ENCODE measurements around the gene XRN2.

The XRN2 gene

DNA sequence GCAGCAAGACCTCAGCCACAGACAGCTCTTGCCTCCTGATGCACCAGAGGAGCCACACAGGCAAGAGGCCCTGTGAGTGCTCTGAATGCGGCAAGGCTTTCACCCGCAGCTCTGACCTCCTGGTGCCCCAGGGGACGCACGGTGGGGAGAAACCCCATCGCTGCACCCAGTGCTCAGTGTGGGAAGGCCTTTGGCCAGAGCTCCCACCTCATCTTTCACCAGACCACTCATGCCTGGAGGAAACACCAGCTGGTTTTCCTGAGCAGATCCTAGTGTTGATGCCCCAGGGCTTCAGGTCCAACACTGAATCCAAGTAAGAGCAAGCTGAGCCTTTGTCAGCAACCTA, 37.0 kb upstream of the XRN2 start:
- CTCF ChIA-PET = no interaction called here

DNA sequence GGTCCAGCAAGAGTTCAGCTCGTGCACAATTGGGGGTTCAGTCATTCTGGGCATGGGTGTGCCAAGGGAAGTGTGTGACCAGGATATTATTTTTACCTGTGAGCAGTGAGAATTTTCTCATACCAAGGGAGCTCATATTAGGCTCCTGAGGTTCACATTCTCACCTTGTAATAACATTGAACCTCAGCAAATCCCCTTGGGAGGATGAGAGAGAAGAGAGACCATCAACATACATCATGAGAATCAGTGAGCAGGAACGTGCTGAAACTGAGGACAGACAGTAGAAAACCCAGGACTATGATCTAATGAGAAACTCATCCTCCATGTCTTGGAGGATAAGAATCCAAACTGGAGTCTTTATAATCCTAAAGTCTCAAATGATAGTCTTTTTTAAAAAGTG, 33.4 kb upstream of the XRN2 start:
- no peak overlapping the region for H3K27ac ChIP-seq (ENCODE audit: insufficient read depth in 1 of 2, low read depth in 1 of 2, low read length in 2 of 2, poor library complexity in 1 of 2, severe bottlenecking in 2 of 2)
- no peaks in the 10 kb centered on the region for H3K36me3 ChIP-seq (ENCODE audit: control insufficient read depth in 4 of 4, insufficient read depth in 4 of 4, low read length in 3 of 4)
- H3K4me1 ChIP-seq (ENCODE audit: control extremely low read depth in 1 of 4, control insufficient read depth in 4 of 4, insufficient read depth in 4 of 4, low read length in 3 of 4) = no peaks in the 10 kb centered on the region
- CTCF ChIA-PET = no interaction called here
- POLR2A ChIA-PET = no interaction called here
- H3K4me3 ChIP-seq (ENCODE audit: control insufficient read depth in 1 of 7, extremely low read depth in 1 of 7, insufficient read depth in 4 of 7, low read depth in 2 of 7, low read length in 6 of 7) = no peak overlapping the region
- H3K27me3 ChIP-seq (replicated peaks in 2 of 5; ENCODE audit: control insufficient read depth in 4 of 5, insufficient read depth in 5 of 5, low read length in 4 of 5) = peaks cover 0 to 12% (median 8%) of the 10 kb centered on the region in 5 experiments
- no peak for DNase-seq
- WGBS (ENCODE audit: insufficient coverage) = 63% methylated on average over 1 of the region's 2 CpGs
- peaks cover 0 to 13% (median 0%) of the 10 kb centered on the region in 5 experiments for H3K9me3 ChIP-seq (ENCODE audit: control extremely low read depth in 1 of 5, control insufficient read depth in 4 of 5, insufficient read depth in 2 of 5, low read depth in 1 of 5, low read length in 4 of 5)

More for the DNA sequence above, 37.0 kb upstream of the XRN2 start:
- Histone ChIP-seq H3K27ac (ENCODE audit: insufficient read depth in 1 of 2, low read depth in 1 of 2, low read length in 2 of 2, poor library complexity in 1 of 2, severe bottlenecking in 2 of 2) (no peak overlapping the region), H3K4me3 (ENCODE audit: control insufficient read depth in 1 of 7, extremely low read depth in 1 of 7, insufficient read depth in 4 of 7, low read depth in 2 of 7, low read length in 6 of 7) (no peak overlapping the region), H3K36me3 (ENCODE audit: control insufficient read depth in 4 of 4, insufficient read depth in 4 of 4, low read length in 3 of 4) (no peaks in the 10 kb centered on the region), H3K4me1 (ENCODE audit: control extremely low read depth in 1 of 4, control insufficient read depth in 4 of 4, insufficient read depth in 4 of 4, low read length in 3 of 4) (no peaks in the 10 kb centered on the region), H3K9me3 (ENCODE audit: control extremely low read depth in 1 of 5, control insufficient read depth in 4 of 5, insufficient read depth in 2 of 5, low read depth in 1 of 5, low read length in 4 of 5) (peaks cover 0 to 13% (median 0%) of the 10 kb centered on the region in 5 experiments), H3K27me3 (replicated peaks in 2 of 5; ENCODE audit: control insufficient read depth in 4 of 5, insufficient read depth in 5 of 5, low read length in 4 of 5) (peaks cover 0 to 2% (median 0%) of the 10 kb centered on the region in 5 experiments)
- DNase-seq = no peak
- POLR2A ChIA-PET = no interaction called here
- WGBS (ENCODE audit: insufficient coverage) = 100% methylated on average over 2 of the region's 5 CpGs

GRCh38 chr20:21270806-21271205, 32.3 kb upstream of the XRN2 start:
- WGBS (ENCODE audit: insufficient coverage) = 96% methylated on average over 4 of the region's 8 CpGs
- Histone ChIP-seq H3K4me3 (ENCODE audit: control insufficient read depth in 1 of 7, extremely low read depth in 1 of 7, insufficient read depth in 4 of 7, low read depth in 2 of 7, low read length in 6 of 7) (no peak overlapping the region), H3K9me3 (ENCODE audit: control extremely low read depth in 1 of 5, control insufficient read depth in 4 of 5, insufficient read depth in 2 of 5, low read depth in 1 of 5, low read length in 4 of 5) (peaks cover 0 to 13% (median 0%) of the 10 kb centered on the region in 5 experiments), H3K36me3 (ENCODE audit: control insufficient read depth in 4 of 4, insufficient read depth in 4 of 4, low read length in 3 of 4) (no peaks in the 10 kb centered on the region), H3K27me3 (replicated peaks in 2 of 5; ENCODE audit: control insufficient read depth in 4 of 5, insufficient read depth in 5 of 5, low read length in 4 of 5) (peaks cover 0 to 12% (median 8%) of the 10 kb centered on the region in 5 experiments), H3K27ac (ENCODE audit: insufficient read depth in 1 of 2, low read depth in 1 of 2, low read length in 2 of 2, poor library complexity in 1 of 2, severe bottlenecking in 2 of 2) (no peak overlapping the region), H3K4me1 (ENCODE audit: control extremely low read depth in 1 of 4, control insufficient read depth in 4 of 4, insufficient read depth in 4 of 4, low read length in 3 of 4) (no peaks in the 10 kb centered on the region)
- no peak for DNase-seq
- ChIA-PET POLR2A (no interaction called here), CTCF (no interaction called here)

DNA sequence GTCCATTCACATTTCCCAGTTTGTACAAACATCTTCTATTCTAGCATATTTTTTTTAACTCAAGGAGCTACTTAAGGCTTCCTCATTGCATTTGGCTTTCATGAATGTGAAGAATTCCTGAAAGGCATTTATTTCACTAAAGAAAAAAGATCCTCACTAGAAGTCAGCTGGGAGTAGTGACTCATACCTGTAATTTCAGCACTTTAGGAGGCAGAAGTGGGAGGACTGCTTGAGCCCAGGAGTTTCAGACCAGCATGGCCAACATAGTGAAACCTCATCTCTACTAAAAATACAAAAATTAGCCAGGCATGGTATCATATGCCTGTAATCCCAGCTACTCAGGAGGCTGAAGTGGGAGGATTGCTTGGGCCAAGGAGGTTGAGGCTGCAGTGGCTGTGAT, 30.9 kb upstream of the XRN2 start:
- no peaks in the 10 kb centered on the region for H3K4me1 ChIP-seq (ENCODE audit: control extremely low read depth in 1 of 4, control insufficient read depth in 4 of 4, insufficient read depth in 4 of 4, low read length in 3 of 4)
- DNase-seq = no peak
- H3K36me3 ChIP-seq (ENCODE audit: control insufficient read depth in 4 of 4, insufficient read depth in 4 of 4, low read length in 3 of 4) = no peaks in the 10 kb centered on the region
- CTCF ChIA-PET = no interaction called here
- POLR2A ChIA-PET = interaction anchor here (0.6 kb wide), 1 partner anchor 92 kb away, joined by 3 read pairs; no protein-coding TSS in a partner anchor
- H3K27ac ChIP-seq (ENCODE audit: insufficient read depth in 1 of 2, low read depth in 1 of 2, low read length in 2 of 2, poor library complexity in 1 of 2, severe bottlenecking in 2 of 2) = no peak overlapping the region
- peaks cover 0 to 12% (median 8%) of the 10 kb centered on the region in 5 experiments for H3K27me3 ChIP-seq (replicated peaks in 2 of 5; ENCODE audit: control insufficient read depth in 4 of 5, insufficient read depth in 5 of 5, low read length in 4 of 5)
- no peak overlapping the region for H3K4me3 ChIP-seq (ENCODE audit: control insufficient read depth in 1 of 7, extremely low read depth in 1 of 7, insufficient read depth in 4 of 7, low read depth in 2 of 7, low read length in 6 of 7)
- H3K9me3 ChIP-seq (ENCODE audit: control extremely low read depth in 1 of 5, control insufficient read depth in 4 of 5, insufficient read depth in 2 of 5, low read depth in 1 of 5, low read length in 4 of 5) = peaks cover 0 to 4% (median 0%) of the 10 kb centered on the region in 5 experiments

- Histone ChIP-seq H3K36me3 (ENCODE audit: control insufficient read depth in 4 of 4, insufficient read depth in 4 of 4, low read length in 3 of 4) (no peaks in the 10 kb centered on the region), H3K27ac (ENCODE audit: insufficient read depth in 1 of 2, low read depth in 1 of 2, low read length in 2 of 2, poor library complexity in 1 of 2, severe bottlenecking in 2 of 2) (no peak overlapping the region), H3K4me3 (ENCODE audit: control insufficient read depth in 1 of 7, extremely low read depth in 1 of 7, insufficient read depth in 4 of 7, low read depth in 2 of 7, low read length in 6 of 7) (no peak overlapping the region), H3K4me1 (ENCODE audit: control extremely low read depth in 1 of 4, control insufficient read depth in 4 of 4, insufficient read depth in 4 of 4, low read length in 3 of 4) (no peaks in the 10 kb centered on the region), H3K9me3 (ENCODE audit: control extremely low read depth in 1 of 5, control insufficient read depth in 4 of 5, insufficient read depth in 2 of 5, low read depth in 1 of 5, low read length in 4 of 5) (peaks cover 0 to 2% (median 0%) of the 10 kb centered on the region in 5 experiments), H3K27me3 (replicated peaks in 2 of 5; ENCODE audit: control insufficient read depth in 4 of 5, insufficient read depth in 5 of 5, low read length in 4 of 5) (peaks cover 0 to 12% (median 8%) of the 10 kb centered on the region in 5 experiments)
- DNase-seq = no peak
- POLR2A ChIA-PET = no interaction called here
- CTCF ChIA-PET = no interaction called here
- 100% methylated on average over 2 of the region's 3 CpGs for WGBS (ENCODE audit: insufficient coverage)
Observed at GRCh38 chr20:21272679-21273078, 30.5 kb upstream of the XRN2 start.

- 98% methylated on average over 8 of the region's 8 CpGs for WGBS (ENCODE audit: insufficient coverage)
- DNase-seq = no peak
- Histone ChIP-seq H3K36me3 (ENCODE audit: control insufficient read depth in 4 of 4, insufficient read depth in 4 of 4, low read length in 3 of 4) (no peaks in the 10 kb centered on the region), H3K4me1 (ENCODE audit: control extremely low read depth in 1 of 4, control insufficient read depth in 4 of 4, insufficient read depth in 4 of 4, low read length in 3 of 4) (no peaks in the 10 kb centered on the region), H3K4me3 (ENCODE audit: control insufficient read depth in 1 of 7, extremely low read depth in 1 of 7, insufficient read depth in 4 of 7, low read depth in 2 of 7, low read length in 6 of 7) (no peak overlapping the region), H3K27me3 (replicated peaks in 2 of 5; ENCODE audit: control insufficient read depth in 4 of 5, insufficient read depth in 5 of 5, low read length in 4 of 5) (peaks cover 0 to 12% (median 6%) of the 10 kb centered on the region in 5 experiments), H3K27ac (ENCODE audit: insufficient read depth in 1 of 2, low read depth in 1 of 2, low read length in 2 of 2, poor library complexity in 1 of 2, severe bottlenecking in 2 of 2) (no peak overlapping the region), H3K9me3 (ENCODE audit: control extremely low read depth in 1 of 5, control insufficient read depth in 4 of 5, insufficient read depth in 2 of 5, low read depth in 1 of 5, low read length in 4 of 5) (no peaks in the 10 kb centered on the region)
- POLR2A ChIA-PET = no interaction called here
- CTCF ChIA-PET = no interaction called here
Observed at GRCh38 chr20:21273755-21274386, 29.3 kb upstream of the XRN2 start.

- H3K27me3 ChIP-seq (replicated peaks in 2 of 5; ENCODE audit: control insufficient read depth in 4 of 5, insufficient read depth in 5 of 5, low read length in 4 of 5) = peaks cover 3 to 22% (median 7%) of the 10 kb centered on the region in 5 experiments
- no peak overlapping the region for H3K4me3 ChIP-seq (ENCODE audit: control insufficient read depth in 1 of 7, extremely low read depth in 1 of 7, insufficient read depth in 4 of 7, low read depth in 2 of 7, low read length in 6 of 7)
- H3K27ac ChIP-seq (ENCODE audit: insufficient read depth in 1 of 2, low read depth in 1 of 2, low read length in 2 of 2, poor library complexity in 1 of 2, severe bottlenecking in 2 of 2) = no peak overlapping the region
- H3K36me3 ChIP-seq (ENCODE audit: control insufficient read depth in 4 of 4, insufficient read depth in 4 of 4, low read length in 3 of 4) = no peaks in the 10 kb centered on the region
- no peak for DNase-seq
- CTCF ChIA-PET = no interaction called here
- 100% methylated on average over 2 of the region's 2 CpGs for WGBS (ENCODE audit: insufficient coverage)
- POLR2A ChIA-PET = no interaction called here
- no peaks in the 10 kb centered on the region for H3K4me1 ChIP-seq (ENCODE audit: control extremely low read depth in 1 of 4, control insufficient read depth in 4 of 4, insufficient read depth in 4 of 4, low read length in 3 of 4)
- H3K9me3 ChIP-seq (ENCODE audit: control extremely low read depth in 1 of 5, control insufficient read depth in 4 of 5, insufficient read depth in 2 of 5, low read depth in 1 of 5, low read length in 4 of 5) = no peaks in the 10 kb centered on the region
Observed at GRCh38 chr20:21278829-21279228, 24.3 kb upstream of the XRN2 start.
